H1 (cell line): ENCODE data around the gene CYP26A1. TPM values are rescaled to one million over a fixed set of nuclear protein-coding genes. Genes with fewer than 3 reads are reported as not detected.

Experiments used
- CTCF ChIA-PET: fragments of 300-600 bp; sonication (Branson Sonifier 250); formaldehyde crosslinking; loops from one replicate; lab custom pipeline; 2021; ENCODE audit not compliant: partially characterized antibody; lab: Charles Lee
- POLR2A ChIA-PET: fragments of 300-600 bp; sonication (Branson Sonifier 250); formaldehyde crosslinking; loops from one replicate; lab custom pipeline; 2021; ENCODE audit warnings: inconsistent platforms; ENCODE audit not compliant: partially characterized antibody; lab: Charles Lee
- DNase-seq, 2 experiments: peaks; one replicate each; pipeline versions ENCODE4 v3.0.0 to v3.0.0-alpha.2; 2010 to 2022; ENCODE audit warnings: low spot score in 2 of 2, low read depth in 1 of 2, mixed read lengths in 1 of 2
- FAIRE-seq: peaks from 2 replicates; lab custom pipeline; 2011; peaks lifted over from hg19 to GRCh38; lab: Jason Lieb, UNC
- H2AFZ ChIP-seq: 2 replicates; pipeline ENCODE4 v1.8.1; 2012; ENCODE audit warnings: low read length, inconsistent platforms
- H2AK5ac ChIP-seq: 2 replicates; pipeline ENCODE4 v1.6.1; 2013; ENCODE audit warnings: low read depth, low read length
- H2BK120ac ChIP-seq: replicated peaks from 2 replicates; pipeline ENCODE3; 2013; ENCODE audit warnings: low read depth, low read length, inconsistent platforms
- H2BK12ac ChIP-seq: 2 replicates; pipeline ENCODE4 v1.6.1; 2013; ENCODE audit warnings: low read depth, low read length
- H2BK15ac ChIP-seq: 2 replicates; pipeline ENCODE4 v1.6.1; 2013; ENCODE audit warnings: low read length
- H2BK20ac ChIP-seq: 2 replicates; pipeline ENCODE4 v1.6.1; 2013; ENCODE audit warnings: low read length
- H2BK5ac ChIP-seq: 2 replicates; pipeline ENCODE4 v1.6.1; 2013; ENCODE audit warnings: low read depth, low read length
- H3K14ac ChIP-seq: 2 replicates; pipeline ENCODE4 v1.6.1; 2013; ENCODE audit warnings: inconsistent platforms; ENCODE audit not compliant: insufficient read length
- H3K18ac ChIP-seq: 2 replicates; pipeline ENCODE4 v1.6.1; 2013; ENCODE audit warnings: low read length; ENCODE audit errors: extremely low read depth
- H3K23ac ChIP-seq: 2 replicates; pipeline ENCODE4 v1.6.1; 2013; ENCODE audit warnings: inconsistent platforms; ENCODE audit not compliant: insufficient read length
- H3K23me2 ChIP-seq: 2 replicates; pipeline ENCODE4 v1.6.1; 2013; ENCODE audit warnings: low read depth, low read length
- H3K27ac ChIP-seq: 2 replicates; pipeline ENCODE4 v1.6.1; 2011; ENCODE audit warnings: low read depth, low read length, inconsistent platforms
- H3K27me3 ChIP-seq, 4 experiments: replicated peaks in 1 of 4; 1 replicate in 1 of 4; 2 replicates in 3 of 4; pipeline versions ENCODE4 v1.6.1 to v1.8.1; 2011 to 2013; ENCODE audit warnings: low read length in 3 of 4, mild to moderate bottlenecking in 3 of 4, inconsistent platforms in 2 of 4, mixed read lengths in 2 of 4, moderate library complexity in 1 of 4; ENCODE audit not compliant: control insufficient read depth in 3 of 4, insufficient read depth in 3 of 4; ENCODE audit errors: extremely low read depth in 1 of 4
- H3K36me3 ChIP-seq, 4 experiments: 2 replicates each; pipeline versions ENCODE4 v1.6.1 to v1.8.1; 2011 to 2013; ENCODE audit warnings: mild to moderate bottlenecking in 4 of 4, low read length in 3 of 4, moderate library complexity in 2 of 4, control low read depth in 1 of 4, inconsistent platforms in 1 of 4; ENCODE audit not compliant: insufficient read depth in 4 of 4, control insufficient read depth in 2 of 4
- H3K4ac ChIP-seq: replicated peaks from 2 replicates; pipeline ENCODE3; 2013; ENCODE audit warnings: low read length, low read depth, mixed read lengths, inconsistent platforms; ENCODE audit not compliant: insufficient read length
- H3K4me1 ChIP-seq, 4 experiments: replicated peaks in 1 of 4; 1 replicate in 1 of 4; 2 replicates in 3 of 4; pipeline versions ENCODE4 v1.6.1 to v1.8.1; 2011 to 2013; ENCODE audit warnings: low read length in 3 of 4, inconsistent platforms in 2 of 4, mixed read lengths in 1 of 4; ENCODE audit not compliant: insufficient read depth in 4 of 4, control insufficient read depth in 3 of 4
- H3K4me2 ChIP-seq, 2 experiments: 2 replicates each; pipeline versions ENCODE4 v1.6.1 to v1.8.1; 2011 to 2013; ENCODE audit warnings: low read depth in 2 of 2, low read length in 2 of 2, control low read depth in 1 of 2, inconsistent platforms in 1 of 2, mild to moderate bottlenecking in 1 of 2; ENCODE audit not compliant: insufficient read depth in 1 of 2
- H3K4me3 ChIP-seq, 4 experiments: fragments of 200-600, 300-600 bp in 1 of 4; sonication (generic), shearing (Covaris generic), sonication (Bioruptor Twin) in 1 of 4; 2 replicates each; pipeline versions ENCODE4 v1.5.1 to v1.8.1; 2011 to 2016; ENCODE audit warnings: low read length in 4 of 4, low read depth in 3 of 4, control low read depth in 2 of 4, inconsistent platforms in 2 of 4, mild to moderate bottlenecking in 2 of 4, mixed read lengths in 1 of 4, moderate library complexity in 1 of 4; ENCODE audit not compliant: insufficient read depth in 2 of 4; ENCODE audit errors: extremely low read depth in 1 of 4
- H3K56ac ChIP-seq: replicated peaks from 2 replicates; pipeline ENCODE3; 2013; ENCODE audit warnings: low read depth, mild to moderate bottlenecking, mixed read lengths, low read length, inconsistent platforms; ENCODE audit not compliant: insufficient read length
- H3K79me1 ChIP-seq: 2 replicates; pipeline ENCODE4 v1.6.1; 2013; ENCODE audit warnings: low read depth, low read length, control low read depth
- H3K79me2 ChIP-seq, 2 experiments: 2 replicates each; pipeline versions ENCODE4 v1.6.1 to v1.8.1; 2012 to 2013; ENCODE audit warnings: low read length in 2 of 2, mild to moderate bottlenecking in 2 of 2, inconsistent platforms in 1 of 2; ENCODE audit not compliant: insufficient read depth in 2 of 2, control insufficient read depth in 1 of 2
- H3K9ac ChIP-seq, 4 experiments: replicated peaks in 1 of 4; 1 replicate in 1 of 4; 2 replicates in 3 of 4; pipeline versions ENCODE4 v1.6.1 to v1.8.1; 2011 to 2013; ENCODE audit warnings: low read depth in 3 of 4, low read length in 3 of 4, control low read depth in 2 of 4, mild to moderate bottlenecking in 2 of 4, moderate library complexity in 2 of 4, inconsistent platforms in 1 of 4; ENCODE audit errors: extremely low read depth in 1 of 4
- H3K9me3 ChIP-seq, 2 experiments: 2 replicates each; pipeline versions ENCODE4 v1.6.1 to v1.8.1; 2012 to 2013; ENCODE audit warnings: mild to moderate bottlenecking in 2 of 2, moderate library complexity in 2 of 2, control low read depth in 1 of 2, inconsistent platforms in 1 of 2, low read depth in 1 of 2, low read length in 1 of 2, mixed read lengths in 1 of 2; ENCODE audit not compliant: insufficient read depth in 2 of 2
- H4K20me1 ChIP-seq, 2 experiments: replicated peaks in 1 of 2; 2 replicates each; pipeline versions ENCODE3 to v1.8.1; 2011 to 2013; ENCODE audit warnings: inconsistent platforms in 2 of 2, low read length in 2 of 2, mild to moderate bottlenecking in 1 of 2; ENCODE audit not compliant: insufficient read depth in 2 of 2, control insufficient read depth in 1 of 2
- H4K5ac ChIP-seq: 2 replicates; pipeline ENCODE4 v1.6.1; 2013; ENCODE audit warnings: low read length, low read depth, mixed read lengths, inconsistent platforms; ENCODE audit not compliant: insufficient read length
- H4K8ac ChIP-seq: 2 replicates; pipeline ENCODE4 v1.8.0; 2013; ENCODE audit warnings: mild to moderate bottlenecking, moderate library complexity, low read length, inconsistent platforms; ENCODE audit not compliant: insufficient read depth; ENCODE audit errors: extremely low read depth
- H4K91ac ChIP-seq: replicated peaks from 2 replicates; pipeline ENCODE3; 2013; ENCODE audit warnings: low read length, mixed read lengths, inconsistent platforms; ENCODE audit not compliant: insufficient read length
- BRCA1 ChIP-seq: IDR thresholded peaks from 2 replicates; pipeline ENCODE4 v1.6.1; 2012; ENCODE audit warnings: low read depth, low read length, improper control_type of control experiment
- CEBPB ChIP-seq: IDR thresholded peaks from 2 replicates; pipeline ENCODE4 v1.6.1; 2012; ENCODE audit warnings: low read depth, low read length
- CHD2 ChIP-seq: IDR thresholded peaks from 2 replicates; pipeline ENCODE4 v1.6.1; 2012; ENCODE audit warnings: low read length, improper control_type of control experiment
- CTBP2 ChIP-seq: IDR thresholded peaks from 2 replicates; pipeline ENCODE4 v1.7.0; 2011; ENCODE audit warnings: borderline replicate concordance, mild to moderate bottlenecking, moderate library complexity, mixed read lengths, low read length; ENCODE audit not compliant: insufficient read depth, insufficient read length
- EP300 ChIP-seq, 2 experiments: IDR thresholded peaks; 1 replicate in 1 of 2; 2 replicates in 1 of 2; pipeline ENCODE4 v1.6.1; 2011 to 2012; ENCODE audit warnings: low read depth in 2 of 2, low read length in 2 of 2, mild to moderate bottlenecking in 2 of 2, borderline replicate concordance in 1 of 2, inconsistent platforms in 1 of 2, moderate library complexity in 1 of 2
- FOSL1 ChIP-seq: IDR thresholded peaks from 2 replicates; pipeline ENCODE4 v1.6.1; 2011; ENCODE audit warnings: mild to moderate bottlenecking, low read depth, low read length, moderate library complexity; ENCODE audit not compliant: insufficient read depth
- GABPA ChIP-seq: IDR thresholded peaks from 2 replicates; pipeline ENCODE4 v1.6.1; 2011; ENCODE audit warnings: mild to moderate bottlenecking, low read length, moderate library complexity, borderline replicate concordance; ENCODE audit not compliant: insufficient read depth
- NANOG ChIP-seq: IDR thresholded peaks from 2 replicates; pipeline ENCODE4 v1.6.1; 2011; ENCODE audit warnings: low read length, low read depth, mild to moderate bottlenecking, inconsistent platforms; ENCODE audit not compliant: insufficient read depth, poor library complexity, severe bottlenecking
- RBBP5 ChIP-seq: IDR thresholded peaks from 2 replicates; pipeline ENCODE4 v1.7.1; 2012; ENCODE audit warnings: low read depth, mild to moderate bottlenecking, inconsistent platforms, low read length, moderate library complexity, borderline replicate concordance
- SIN3A ChIP-seq, 2 experiments: IDR thresholded peaks in 1 of 2; conservative IDR thresholded peaks in 1 of 2; 2 replicates each; pipeline ENCODE4 v1.6.1; 2011 to 2012; ENCODE audit warnings: low read length in 2 of 2, improper control_type of control experiment in 1 of 2, low read depth in 1 of 2, mild to moderate bottlenecking in 1 of 2
- SUZ12 ChIP-seq: fragments of 200-600 bp; sonication (generic); IDR thresholded peaks from 2 replicates; pipeline ENCODE4 v1.6.1; 2012; ENCODE audit warnings: mild to moderate bottlenecking, inconsistent platforms, low read length, moderate library complexity, mixed read lengths
- WGBS, 2 experiments: shearing (Covaris generic) in 1 of 2; methylation state at CpG; one replicate each; pipeline versions ENCODE4 v1.1.6 to v1.1.7; 2013 to 2015; ENCODE audit warnings: low lambda C conversion rate in 2 of 2, mixed read lengths in 2 of 2, inconsistent platforms in 1 of 2, low coverage in 1 of 2, missing lambda C conversion rate in 1 of 2; ENCODE audit not compliant: insufficient replicate concordance in 2 of 2, insufficient coverage in 1 of 2, insufficient read length in 1 of 2; ENCODE audit errors: extremely low coverage in 1 of 2, missing lambda C conversion rate in 1 of 2; 5-methylcytosine and 5-hydroxymethylcytosine counted together
- polyA plus RNA-seq, 7 experiments: library from polyadenylated mRNA; depleted of rRNA in 3 of 7; stranded (reverse) in 5 of 7; unstranded in 2 of 7; fragments of >200 nt in 5 of 7; fragments of 200-250 nt in 2 of 7; gene quantifications; 1 replicate in 5 of 7; 2 replicates in 1 of 7; 4 replicates in 1 of 7; pipeline versions ENCODE4 v1.2.1 to v1.2.3, GENCODE V29; 2011 to 2013; ENCODE audit warnings: missing spikeins in 2 of 7, mixed read lengths in 2 of 7
- total RNA-seq: library from RNA; stranded (reverse); fragmentation: NEBNext Ultra II Directional; extraction: Animal tissue kit (Norgen Biotek cat#: 25700); gene quantifications from 2 replicates; pipeline ENCODE4 v1.2.1, GENCODE V29; 2021

CYP26A1 gene
- total and polyA plus RNA-seq, 2 of the 8 experiments (the other 6 are each of a cell fraction or from before 2014, with no cell fraction given), result 5.0 to 9.1 TPM

- Histone ChIP-seq H3K4ac (no peak overlapping the region), H3K4me1 (peaks cover 3 to 33% (median 26%) of the 10 kb centered on the region in 4 experiments), H2BK120ac (no peak overlapping the region), H3K18ac (peak overlapping the region; percentile 66; the same call in 1 of the 2 replicates), H3K79me1 (no peaks in the 10 kb centered on the region), H3K4me3 (peak overlapping the region; percentile 29 to 59 (median 46)), H3K4me2 (peak overlapping the region; percentile 75 to 89), H3K14ac (no peak overlapping the region), H4K91ac (no peak overlapping the region), H4K8ac (no peak overlapping the region), H2BK20ac (no peak overlapping the region), H2BK5ac (no peak overlapping the region), H3K56ac (no peak overlapping the region), H3K79me2 (no peaks in the 10 kb centered on the region), H3K9ac (no peak overlapping the region), H2AFZ (no peak overlapping the region), H3K23ac (no peak overlapping the region), H2BK12ac (peak overlapping the region; percentile 76; the same call in 1 of the 2 replicates), H4K5ac (no peak overlapping the region), H3K23me2 (peaks cover 14% of the 10 kb centered on the region; the same call in 1 of the 2 replicates), H3K9me3 (no peaks in the 10 kb centered on the region; a peak in 1 of 4 replicates), H3K27me3 (peaks cover 88 to 100% (median 92%) of the 10 kb centered on the region in 4 experiments), H4K20me1 (peaks cover 9 to 30% of the 10 kb centered on the region in 2 experiments), H2AK5ac (no peak overlapping the region), H2BK15ac (no peak overlapping the region), H3K27ac (no peak overlapping the region), H3K36me3 (peaks cover 0 to 20% (median 1%) of the 10 kb centered on the region in 4 experiments; a peak in 1 of 8 replicates)
- 3% methylated on average over 51 of the region's 68 CpGs; no CpG with 5 or more reads in 1 of the 2 experiments for WGBS, 2 experiments
- ChIA-PET POLR2A (interaction anchor here (5.7 kb wide), 1 partner anchor 12 kb away, joined by 26 read pairs; the partner anchor contains the start of gene CYP26A1), CTCF (interaction anchor here (0.6 to 14.8 kb wide), 26 partner anchors 9 to 303 kb away, joined by 3 to 147 read pairs (median 4); partner anchors contain the start of gene CYP26A1)
- DNase-seq, result peak in 1 of 2 experiments; percentile 82
- no peak for FAIRE-seq
- TF ChIP-seq CHD2 (peak; percentile 16; the same call in 1 of the 2 replicates), SUZ12 (no peak), RBBP5 (no peak), NANOG (no peak), FOSL1 (no peak), GABPA (no peak), BRCA1 (no peak), CEBPB (no peak), EP300 (IDR thresholded peaks at IDR 0.05; ENCODE audit: borderline replicate concordance in 1 of 2, low read depth in 2 of 2, low read length in 2 of 2) (no peak), CTBP2 (no peak), SIN3A (conservative IDR thresholded peaks at IDR 0.05 in 1 of 2, IDR thresholded peaks at IDR 0.05 in 1 of 2; ENCODE audit: low read depth in 1 of 2, low read length in 2 of 2) (no peak)
Measured at GRCh38 chr10:93062514-93063143, 11.1 kb upstream of the CYP26A1 start.
